NCI-H2196 (cell line): ENCODE data around the gene ABCC1.

Source experiments
- DNase-seq: peaks from one replicate; lab custom pipeline; 2025; ENCODE audit not compliant: unreplicated experiment; lab: John Stamatoyannopoulos, UW

Gene ABCC1

DNA sequence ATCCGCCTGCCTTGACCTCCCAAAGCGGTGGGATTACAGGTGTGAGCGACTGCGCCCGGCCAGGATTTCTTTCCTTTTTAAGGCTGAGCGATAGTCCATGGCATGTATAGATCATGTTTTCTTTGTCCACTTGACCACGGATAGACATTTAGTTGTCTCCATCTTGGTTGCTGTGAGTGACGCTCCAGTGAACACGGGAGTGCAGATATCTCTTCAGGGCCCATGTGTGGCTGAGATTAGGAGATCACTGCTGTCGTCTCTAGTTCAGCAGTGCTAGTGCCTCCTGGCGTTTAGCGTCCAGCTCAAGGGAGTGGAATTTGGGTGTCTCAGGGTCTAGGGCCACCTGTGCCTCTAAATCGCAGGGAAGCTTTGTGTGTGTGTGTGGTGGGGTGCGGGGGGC, 41.5 kb downstream of the ABCC1 start:
- no peak for DNase-seq

DNA sequence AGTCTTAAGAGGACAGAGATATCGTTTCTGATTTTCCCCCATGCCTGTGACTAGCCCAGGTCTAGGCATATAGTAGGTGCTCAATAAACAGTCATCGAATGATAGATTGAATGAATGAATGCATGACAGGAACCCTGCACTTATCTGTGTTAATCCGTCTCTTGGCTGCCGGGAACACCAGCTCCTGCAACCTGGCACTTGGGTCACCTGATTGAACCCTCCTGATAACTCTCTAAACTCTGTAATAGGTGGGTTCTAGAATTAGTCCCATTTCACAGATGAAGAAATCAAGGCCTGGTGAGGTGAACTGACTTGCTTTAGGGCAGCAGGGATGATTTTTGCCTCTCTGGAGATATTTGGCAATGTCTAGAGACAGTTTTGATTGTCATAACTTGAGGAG, 43.7 kb downstream of the ABCC1 start:
- no peak for DNase-seq

GRCh38 chr16:15993541-15993940, 44.1 kb downstream of the ABCC1 start:
- no peak for DNase-seq

DNA sequence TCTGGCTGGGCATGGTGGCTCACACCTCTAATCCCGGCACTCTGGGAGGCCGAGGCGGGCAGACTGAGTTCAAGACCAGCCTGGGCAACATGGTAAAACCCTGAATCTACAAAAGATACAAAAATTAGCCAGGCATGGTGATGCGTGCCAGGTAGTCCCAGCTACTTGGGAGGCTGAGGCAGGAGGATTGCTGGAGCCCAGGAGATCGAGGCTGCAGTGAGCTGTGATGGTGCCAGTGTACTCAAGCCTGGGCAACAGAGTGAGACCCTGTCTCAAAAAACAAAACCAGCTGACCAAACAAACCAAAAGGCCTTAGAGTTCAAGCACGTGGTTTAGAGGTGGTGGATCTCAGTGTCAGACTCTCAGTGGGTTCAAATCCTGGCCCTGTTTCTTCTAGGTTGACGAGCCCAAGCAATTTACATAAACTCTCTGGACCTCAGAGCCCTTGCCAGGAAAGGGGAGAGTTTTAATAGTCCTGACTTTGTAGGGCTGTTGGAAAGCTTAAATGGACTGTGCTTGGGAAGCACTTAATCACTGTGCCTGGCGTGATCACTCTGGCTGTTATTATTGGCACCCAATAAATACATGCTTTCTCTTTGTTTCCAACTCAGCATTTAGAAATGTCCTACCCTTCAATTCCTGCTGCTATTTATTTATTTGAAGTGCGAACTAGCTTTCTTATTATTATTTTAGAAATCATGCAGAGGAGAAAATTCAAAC, 44.7 kb downstream of the ABCC1 start:
- DNase-seq = no peak

DNA sequence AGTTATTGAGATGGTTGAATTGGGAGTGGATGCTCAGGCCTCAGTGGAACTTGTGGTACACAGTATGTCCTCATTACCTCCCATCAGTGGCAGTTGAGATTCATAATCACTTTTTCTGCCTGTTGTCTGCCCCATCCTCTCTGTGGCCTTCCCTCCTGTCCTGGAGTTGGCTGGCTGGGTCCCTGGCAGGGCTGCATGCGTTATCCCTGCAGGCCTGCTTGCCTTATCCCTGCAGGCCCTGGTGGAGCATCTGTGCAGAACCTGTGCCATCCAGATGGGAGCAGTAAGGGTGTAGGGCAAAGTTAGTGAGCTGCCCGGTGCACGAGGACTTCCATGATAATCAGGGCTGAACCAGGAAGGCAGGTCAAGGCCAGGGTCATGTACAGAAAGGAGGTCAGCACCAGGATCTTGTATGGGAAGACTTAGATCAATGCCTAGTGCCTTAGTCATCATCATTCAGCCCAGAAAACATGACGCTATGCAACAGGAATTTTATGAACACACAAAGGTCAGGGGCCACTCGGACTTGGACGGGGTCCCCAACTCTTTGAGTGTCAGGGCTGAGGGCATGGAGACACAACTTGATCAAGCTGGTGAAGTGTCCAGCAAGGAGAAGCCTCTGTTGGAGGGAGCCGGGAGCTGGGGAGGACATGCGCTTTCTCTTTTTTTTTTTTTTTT, 47.2 kb downstream of the ABCC1 start:
- DNase-seq = no peak

GRCh38 chr16:16000685-16001084, 51.3 kb downstream of the ABCC1 start:
- no peak for DNase-seq

GRCh38 chr16:16001596-16002255, 52.3 kb downstream of the ABCC1 start:
- DNase-seq = peak; percentile 22

GRCh38 chr16:16003719-16004313, 54.4 kb downstream of the ABCC1 start:
- DNase-seq = no peak

DNA sequence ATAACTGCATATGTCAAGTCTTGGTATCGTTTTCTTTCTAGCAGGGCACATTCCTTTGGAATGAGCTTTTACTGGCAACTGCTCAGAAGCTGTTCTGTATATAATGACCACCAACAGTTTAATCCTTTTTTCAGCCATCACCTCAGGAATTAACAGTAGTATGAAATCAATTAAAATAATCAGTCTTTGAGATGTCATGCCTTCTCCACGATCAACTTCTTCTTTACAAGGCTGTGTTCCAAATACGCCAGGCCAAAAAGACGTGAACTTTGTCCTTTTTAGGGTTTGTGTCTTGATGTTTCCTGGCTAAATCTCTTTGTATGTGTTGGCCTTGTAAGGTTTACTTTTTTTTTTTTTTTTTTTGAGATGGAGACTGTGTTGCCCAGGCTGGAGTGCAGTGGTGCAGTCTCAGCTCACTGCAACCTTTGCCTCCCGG, 54.9 kb downstream of the ABCC1 start:
- no peak for DNase-seq

DNA sequence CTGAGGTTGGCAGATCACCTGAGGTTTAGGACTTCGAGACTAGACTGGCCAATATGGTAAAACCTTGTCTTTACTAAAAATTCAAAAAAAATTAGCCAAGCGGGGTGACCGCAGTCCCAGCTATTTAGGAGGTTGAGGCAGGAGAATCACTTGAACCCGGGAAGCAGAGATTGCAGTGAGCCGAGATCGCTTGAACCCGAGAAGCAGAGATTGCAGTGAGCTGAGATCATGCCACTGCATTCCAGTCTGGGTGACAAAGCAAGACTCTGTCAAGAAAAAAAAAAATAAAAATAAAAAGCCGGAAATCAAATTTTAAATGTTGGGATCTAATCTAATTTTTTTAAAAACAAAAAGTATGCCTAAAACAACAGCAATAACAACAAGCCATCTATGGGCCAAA, 56.3 kb downstream of the ABCC1 start:
- DNase-seq = no peak

- DNase-seq = no peak
Observed at GRCh38 chr16:16006650-16007049, 57.2 kb downstream of the ABCC1 start.

GRCh38 chr16:16007743-16008111, 58.3 kb downstream of the ABCC1 start:
- no peak for DNase-seq

- no peak for DNase-seq
Observed at GRCh38 chr16:16008666-16009065, 59.2 kb downstream of the ABCC1 start.

DNA sequence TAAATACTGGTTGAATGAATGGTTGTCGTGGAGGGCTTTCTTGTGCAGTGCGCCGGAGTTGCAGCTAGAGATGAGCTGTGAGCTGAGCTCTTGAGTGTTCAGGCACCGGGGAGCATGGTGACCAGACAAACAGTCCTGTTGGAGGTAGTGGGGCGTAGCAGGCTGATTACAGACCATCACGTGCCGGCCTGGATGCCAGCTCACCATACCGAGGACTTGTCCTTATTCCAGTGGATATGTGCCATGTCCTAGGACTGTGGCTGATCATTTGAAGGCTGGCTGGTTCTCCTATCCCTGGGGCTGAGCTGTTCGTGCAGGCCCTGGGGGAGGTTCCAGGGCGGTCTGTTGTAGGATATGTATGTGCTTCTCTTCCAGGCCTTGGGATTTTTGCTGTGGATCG, 60.0 kb downstream of the ABCC1 start:
- DNase-seq = no peak

DNA sequence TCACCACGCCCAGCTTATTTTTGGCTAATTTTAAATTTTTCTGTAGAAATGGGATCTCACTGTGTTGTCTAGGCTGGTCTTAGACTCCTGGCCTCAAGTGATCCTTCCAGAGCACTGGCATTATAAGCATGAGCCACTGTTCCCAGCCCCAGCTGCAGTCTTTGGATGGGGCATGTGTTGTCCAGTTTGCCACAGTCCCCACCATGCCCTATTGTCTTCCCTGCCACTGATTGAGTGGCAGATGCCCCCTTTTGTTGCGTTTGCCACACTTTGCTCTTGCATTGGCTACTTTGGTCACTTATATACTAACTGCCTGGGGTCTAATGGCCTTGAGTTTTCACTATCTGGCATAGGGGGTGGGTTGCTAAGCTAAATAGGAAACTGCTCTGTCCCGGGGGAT, 60.8 kb downstream of the ABCC1 start:
- no peak for DNase-seq

DNA sequence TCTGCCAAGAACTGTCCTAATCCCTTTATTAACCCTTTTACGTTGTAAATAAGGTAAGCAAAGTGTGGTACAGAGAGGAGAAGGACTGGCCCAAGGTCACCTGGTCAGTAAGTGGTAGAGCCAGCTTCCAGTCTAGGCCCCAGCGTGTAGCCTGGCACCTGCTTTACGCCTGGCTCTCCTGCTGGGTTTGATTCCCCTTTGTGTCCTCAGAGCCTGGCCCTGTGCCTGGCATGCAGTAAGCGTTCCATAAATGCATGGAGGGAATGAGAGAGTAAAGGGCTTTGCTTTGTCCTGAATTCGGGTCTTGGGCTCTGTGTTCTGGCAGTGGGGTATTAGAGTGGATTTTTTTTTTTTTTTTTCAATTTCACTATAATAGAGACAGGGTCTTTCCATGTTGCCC, 62.7 kb downstream of the ABCC1 start:
- no peak for DNase-seq

GRCh38 chr16:16013812-16014211, 64.4 kb downstream of the ABCC1 start:
- DNase-seq = no peak

DNA sequence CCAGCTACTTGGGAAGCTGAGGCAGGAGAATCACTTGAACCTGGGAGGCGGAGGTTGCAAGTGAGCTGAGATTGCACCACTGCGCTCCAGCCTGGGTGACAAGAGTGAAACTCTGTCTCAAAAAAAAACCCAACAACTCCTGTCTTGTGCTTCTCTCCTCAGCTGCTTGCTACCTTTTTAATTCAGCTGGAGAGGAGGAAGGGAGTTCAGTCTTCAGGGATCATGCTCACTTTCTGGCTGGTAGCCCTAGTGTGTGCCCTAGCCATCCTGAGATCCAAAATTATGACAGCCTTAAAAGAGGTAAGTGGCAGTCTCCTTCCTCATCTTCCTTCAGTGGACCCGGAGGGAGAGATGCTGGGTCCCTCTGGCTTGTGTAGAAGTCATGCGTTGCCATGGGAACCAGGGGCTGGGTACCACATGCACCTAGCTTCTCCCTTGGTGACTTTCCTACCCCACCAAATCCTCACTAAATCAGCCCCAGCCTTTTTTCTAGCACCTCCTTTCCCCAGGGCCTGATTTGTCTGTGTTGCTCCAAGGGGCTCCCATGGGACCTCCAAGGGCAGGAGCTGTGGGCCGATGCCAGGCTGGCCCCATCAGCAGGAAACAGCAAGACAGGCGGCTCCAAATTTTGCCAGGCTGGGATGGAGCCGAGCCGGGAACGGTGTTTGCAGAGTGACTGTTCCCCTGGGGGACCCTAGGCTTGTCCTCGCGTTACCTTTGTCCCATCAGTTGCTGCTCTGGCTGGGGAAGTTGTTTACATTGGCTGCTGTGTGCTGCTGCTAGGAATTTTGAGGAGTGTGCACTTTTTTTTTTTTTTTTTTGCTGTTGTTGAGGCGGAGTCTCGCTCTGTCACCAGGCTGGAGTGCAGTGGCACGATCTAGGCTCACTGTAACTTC, 65.2 kb downstream of the ABCC1 start:
- DNase-seq = no peak

DNA sequence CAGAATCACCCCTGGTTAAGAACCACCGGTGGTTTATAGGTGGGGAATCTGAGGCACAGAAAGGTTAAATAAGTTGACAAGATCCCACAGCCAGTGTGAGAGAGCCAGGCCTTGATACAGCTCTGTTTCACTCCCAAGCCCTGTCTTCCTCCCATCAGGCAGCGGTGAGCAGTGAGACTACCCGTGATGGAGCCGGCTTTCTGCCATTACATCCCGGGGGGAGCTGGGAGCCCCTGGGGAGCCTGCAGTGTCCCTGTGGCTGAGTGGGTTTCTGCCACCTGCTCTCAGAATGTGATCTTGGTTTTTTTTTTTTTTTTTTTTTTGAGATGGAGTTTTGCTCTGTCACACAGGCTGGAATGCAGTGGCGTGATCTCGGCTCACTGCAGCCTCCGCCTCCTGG, 66.4 kb downstream of the ABCC1 start:
- no peak for DNase-seq

DNA sequence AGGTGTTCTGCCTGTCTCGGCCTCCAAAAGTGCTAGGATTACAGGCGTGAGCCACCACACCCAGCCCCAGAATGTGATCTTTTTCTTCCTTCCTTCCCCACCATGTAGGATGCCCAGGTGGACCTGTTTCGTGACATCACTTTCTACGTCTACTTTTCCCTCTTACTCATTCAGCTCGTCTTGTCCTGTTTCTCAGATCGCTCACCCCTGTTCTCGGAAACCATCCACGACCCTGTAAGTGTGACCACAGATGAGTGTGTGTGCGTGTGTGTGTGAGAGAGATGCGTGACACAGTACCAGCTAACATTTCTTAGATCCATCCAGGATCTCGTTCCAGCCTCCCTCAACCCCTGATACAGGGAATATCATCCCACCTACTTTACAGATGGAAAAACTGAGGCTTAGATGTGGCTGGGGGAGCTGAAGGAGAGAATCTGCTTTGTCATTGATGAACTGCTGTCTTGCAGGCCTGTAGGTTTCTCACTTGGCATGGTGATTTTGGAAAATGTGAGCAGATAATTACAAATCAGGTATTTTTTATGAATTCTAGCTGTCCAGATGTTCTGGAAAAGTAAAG, 67.1 kb downstream of the ABCC1 start:
- no peak for DNase-seq

GRCh38 chr16:16017812-16018211, 68.4 kb downstream of the ABCC1 start:
- DNase-seq = no peak
